ENCODE results near the gene P3H2.

The P3H2 gene

GRCh38 chr3:189941679-189942078 lies 179.0 kb downstream of the P3H2 start:
- TF ChIP-seq MAX (IDR thresholded peaks at IDR 0.05; ENCODE audit: low read depth, low read length) (no peak), MYC (IDR thresholded peaks at IDR 0.05; ENCODE audit: low read depth, low read length) (no peak), POLR2A (IDR thresholded peaks at IDR 0.05; ENCODE audit: extremely low read depth, insufficient read length) (no peak)
- TF ChIP-seq, protein P1, sequence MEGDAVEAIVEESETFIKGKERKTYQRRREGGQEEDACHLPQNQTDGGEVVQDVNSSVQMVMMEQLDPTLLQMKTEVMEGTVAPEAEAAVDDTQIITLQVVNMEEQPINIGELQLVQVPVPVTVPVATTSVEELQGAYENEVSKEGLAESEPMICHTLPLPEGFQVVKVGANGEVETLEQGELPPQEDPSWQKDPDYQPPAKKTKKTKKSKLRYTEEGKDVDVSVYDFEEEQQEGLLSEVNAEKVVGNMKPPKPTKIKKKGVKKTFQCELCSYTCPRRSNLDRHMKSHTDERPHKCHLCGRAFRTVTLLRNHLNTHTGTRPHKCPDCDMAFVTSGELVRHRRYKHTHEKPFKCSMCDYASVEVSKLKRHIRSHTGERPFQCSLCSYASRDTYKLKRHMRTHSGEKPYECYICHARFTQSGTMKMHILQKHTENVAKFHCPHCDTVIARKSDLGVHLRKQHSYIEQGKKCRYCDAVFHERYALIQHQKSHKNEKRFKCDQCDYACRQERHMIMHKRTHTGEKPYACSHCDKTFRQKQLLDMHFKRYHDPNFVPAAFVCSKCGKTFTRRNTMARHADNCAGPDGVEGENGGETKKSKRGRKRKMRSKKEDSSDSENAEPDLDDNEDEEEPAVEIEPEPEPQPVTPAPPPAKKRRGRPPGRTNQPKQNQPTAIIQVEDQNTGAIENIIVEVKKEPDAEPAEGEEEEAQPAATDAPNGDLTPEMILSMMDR (IDR thresholded peaks at IDR 0.05; ENCODE audit: low read depth, low read length), result no peak
- H3K4me3 ChIP-seq (ENCODE audit: low read depth, low read length), result no peak overlapping the region
- no peak for DNase-seq (ENCODE audit: low read depth)

DNA sequence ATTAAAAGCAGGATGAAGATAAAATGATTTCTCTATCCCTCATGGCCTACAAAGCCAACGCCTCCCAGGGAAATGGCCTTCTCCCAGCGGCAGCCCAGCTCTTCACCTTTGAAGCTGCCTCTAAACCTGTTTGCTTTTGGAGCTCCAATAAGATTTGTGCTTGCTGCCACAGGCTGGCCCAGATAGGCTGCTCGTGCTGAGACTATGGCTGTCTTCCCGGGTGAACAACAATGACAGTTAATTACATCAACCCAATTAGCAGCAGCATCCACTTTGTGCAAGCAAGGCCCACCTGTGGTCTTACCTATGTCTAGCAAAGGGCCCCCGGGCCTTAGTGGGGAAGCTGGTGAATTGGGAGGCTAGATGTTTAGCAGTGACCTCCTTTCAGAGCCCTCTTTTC lies 179.6 kb downstream of the P3H2 start:
- no peak overlapping the region for H3K4me3 ChIP-seq (ENCODE audit: low read depth, low read length)
- TF ChIP-seq MYC (IDR thresholded peaks at IDR 0.05; ENCODE audit: low read depth, low read length) (no peak), MAX (IDR thresholded peaks at IDR 0.05; ENCODE audit: low read depth, low read length) (no peak), POLR2A (IDR thresholded peaks at IDR 0.05; ENCODE audit: extremely low read depth, insufficient read length) (no peak)
- TF ChIP-seq, protein P1 (IDR thresholded peaks at IDR 0.05; ENCODE audit: low read depth, low read length), result no peak
- no peak for DNase-seq (ENCODE audit: low read depth)

GRCh38 chr3:189937302-189938127 lies 183.2 kb downstream of the P3H2 start:
- no peak for TF ChIP-seq MAX (IDR thresholded peaks at IDR 0.05; ENCODE audit: low read depth, low read length)
- TF ChIP-seq MYC (IDR thresholded peaks at IDR 0.05; ENCODE audit: low read depth, low read length), result no peak
- TF ChIP-seq, protein P1 (IDR thresholded peaks at IDR 0.05; ENCODE audit: low read depth, low read length), result no peak
- no peak for TF ChIP-seq POLR2A (IDR thresholded peaks at IDR 0.05; ENCODE audit: extremely low read depth, insufficient read length)
- no peak overlapping the region for H3K4me3 ChIP-seq (ENCODE audit: low read depth, low read length)
- DNase-seq (ENCODE audit: low read depth), result no peak

DNA sequence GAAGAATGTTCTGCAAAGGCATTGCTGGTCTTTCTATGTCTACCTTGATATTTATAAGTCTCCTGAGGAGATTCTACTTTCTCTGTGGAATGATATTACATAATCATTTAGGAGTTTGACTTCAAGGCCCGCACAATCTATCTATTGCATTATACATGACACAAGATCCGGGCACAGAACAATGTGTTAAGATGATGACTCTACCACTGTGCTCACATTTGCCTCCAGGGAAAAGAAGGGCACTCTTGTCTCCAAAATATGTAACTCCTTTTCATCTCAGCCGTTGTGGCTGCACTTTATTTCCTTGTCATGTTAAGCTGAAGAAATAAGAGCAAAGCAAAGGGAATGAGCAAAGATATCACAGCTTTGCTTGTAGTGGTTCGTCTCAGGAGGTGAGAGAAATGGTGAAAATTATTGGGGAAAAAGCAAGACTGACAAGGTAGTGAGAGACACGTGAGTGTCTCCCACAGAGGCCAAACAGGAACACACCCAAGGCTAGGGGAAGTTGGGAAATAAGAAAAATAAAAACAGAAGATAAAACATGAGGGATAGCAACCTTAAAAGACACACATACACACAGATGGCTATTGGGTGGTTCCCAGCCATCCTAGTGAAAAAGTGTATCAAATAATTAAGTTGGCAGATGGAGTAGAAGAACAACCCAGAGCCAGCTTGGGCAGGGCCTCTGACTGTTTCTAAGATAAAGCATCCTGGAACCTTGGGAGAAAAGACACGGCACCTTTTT lies 184.3 kb downstream of the P3H2 start:
- DNase-seq (ENCODE audit: low read depth), result no peak
- TF ChIP-seq MYC (IDR thresholded peaks at IDR 0.05; ENCODE audit: low read depth, low read length), result no peak
- TF ChIP-seq, protein P1 (IDR thresholded peaks at IDR 0.05; ENCODE audit: low read depth, low read length), result no peak
- TF ChIP-seq MAX (IDR thresholded peaks at IDR 0.05; ENCODE audit: low read depth, low read length), result no peak
- no peak for TF ChIP-seq POLR2A (IDR thresholded peaks at IDR 0.05; ENCODE audit: extremely low read depth, insufficient read length)
- H3K4me3 ChIP-seq (ENCODE audit: low read depth, low read length), result no peak overlapping the region

- TF ChIP-seq MYC (IDR thresholded peaks at IDR 0.05; ENCODE audit: low read depth, low read length), result no peak
- no peak for TF ChIP-seq MAX (IDR thresholded peaks at IDR 0.05; ENCODE audit: low read depth, low read length)
- TF ChIP-seq, protein P1 (IDR thresholded peaks at IDR 0.05; ENCODE audit: low read depth, low read length), result no peak
- no peak for TF ChIP-seq POLR2A (IDR thresholded peaks at IDR 0.05; ENCODE audit: extremely low read depth, insufficient read length)
- no peak overlapping the region for H3K4me3 ChIP-seq (ENCODE audit: low read depth, low read length)
- no peak for DNase-seq (ENCODE audit: low read depth)
Measured at GRCh38 chr3:189927975-189928895, 192.5 kb downstream of the P3H2 start.

Measured in NB4 (cell line).